Amniotic stem cell (primary cell): ENCODE results near the gene NUP43.
"Not testable (repeated sequence)": the region's sequence is repeated elsewhere in the genome, so short reads cannot be mapped to it uniquely, and the experiment has no call there.

Experiments
- DNase-seq: peaks from one replicate; lab custom pipeline; 2025; lab: John Stamatoyannopoulos, UW

NUP43 gene

GRCh38 chr6:149691201-149691600, 55.1 kb downstream of the NUP43 start:
- no peak for DNase-seq

GRCh38 chr6:149686230-149686629, 60.1 kb downstream of the NUP43 start:
- DNase-seq, result no peak

GRCh38 chr6:149683256-149683859, 63.0 kb downstream of the NUP43 start:
- no peak for DNase-seq

- DNase-seq, result not testable (repeated sequence)
These were observed 64.5 kb downstream of the NUP43 start for GRCh38 chr6:149681845-149682244.

- no peak for DNase-seq
These were observed 65.1 kb downstream of the NUP43 start for GRCh38 chr6:149681209-149681608.

GRCh38 chr6:149680503-149680902, 65.8 kb downstream of the NUP43 start:
- DNase-seq, result no peak
